ENCODE results near the gene ME3. TPM values are rescaled to one million over a fixed set of nuclear protein-coding genes. Genes with fewer than 3 reads are reported as not detected.

The ME3 gene
- total RNA-seq, 1 donor from 2014 or later, result 4.1 TPM

DNA sequence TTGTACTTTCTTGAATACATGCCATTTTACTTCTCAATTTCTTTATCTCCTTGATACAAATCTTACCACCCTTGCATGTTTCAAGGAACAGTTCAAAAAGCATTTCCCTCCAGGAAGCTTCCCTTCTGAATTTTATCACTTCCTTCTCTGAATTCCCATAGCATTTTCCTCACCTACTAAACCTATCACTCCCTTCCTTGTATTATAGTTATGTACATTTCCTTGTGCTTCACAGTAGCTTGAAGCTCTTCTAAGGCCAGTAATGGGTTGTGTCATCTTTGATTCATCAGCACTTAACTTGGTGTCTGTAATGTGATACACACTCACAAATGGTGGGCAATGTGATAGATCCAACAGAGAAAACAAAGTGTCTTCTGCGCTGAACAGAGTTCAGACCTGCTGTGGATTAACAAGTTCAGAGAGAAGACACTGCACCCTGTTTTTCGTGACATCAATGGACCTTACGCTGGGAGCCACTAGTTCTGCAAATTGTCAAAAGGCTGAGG is 170.2 kb downstream of the ME3 start:
- Mint-ChIP-seq H3K4me3 (ENCODE audit: low read depth) (no peak overlapping the region), H3K27me3 (ENCODE audit: low read depth) (peaks cover 10% of the 10 kb centered on the region), H3K27ac (no peak overlapping the region), H3K9me3 (no peaks in the 10 kb centered on the region), H3K36me3 (ENCODE audit: low read depth) (no peaks in the 10 kb centered on the region), H3K4me1 (ENCODE audit: low read depth) (peaks cover 11% of the 10 kb centered on the region)
- DNase-seq (ENCODE audit: low spot score), result no peak
- intact Hi-C loops (cut with micrococcal nuclease), result loop anchor here (5.0 to 10.0 kb wide), 3 partner anchors 240 to 1850 kb away; no protein-coding TSS in a partner anchor

DNA sequence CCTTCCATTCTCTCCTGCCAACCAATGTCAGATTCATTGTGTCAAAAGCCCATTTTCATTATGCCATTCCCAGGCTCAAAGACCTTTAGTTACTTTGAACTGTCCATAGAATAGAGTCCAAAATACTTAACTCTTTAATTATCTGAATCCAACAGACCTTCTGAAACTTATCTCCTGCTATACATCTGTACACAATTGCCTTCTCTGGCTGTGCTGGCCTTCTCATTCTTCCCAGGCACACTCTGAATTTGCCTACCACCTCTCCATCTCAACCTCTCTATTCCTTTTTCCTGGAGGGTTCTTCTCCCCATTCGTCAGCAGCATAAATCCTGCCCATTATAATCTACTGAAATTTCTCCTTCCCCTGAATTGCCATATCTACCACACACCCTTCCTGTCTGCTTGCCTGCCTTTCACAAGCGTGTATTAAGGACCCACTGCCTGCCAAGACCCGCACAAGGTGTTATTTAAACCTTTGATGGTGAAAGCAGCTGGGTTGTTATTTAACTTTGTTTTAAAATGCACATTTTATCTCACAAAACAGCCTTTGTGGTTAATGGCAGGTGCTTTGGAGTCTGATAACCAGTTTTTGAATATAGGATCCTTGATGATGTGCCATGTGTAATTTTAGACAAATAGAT is 171.8 kb downstream of the ME3 start:
- H3K4me3 Mint-ChIP-seq (ENCODE audit: low read depth), result no peak overlapping the region
- intact Hi-C loops (cut with micrococcal nuclease), result loop anchor here (5.0 to 10.0 kb wide), 3 partner anchors 242 to 1852 kb away; no protein-coding TSS in a partner anchor
- H3K27me3 Mint-ChIP-seq (ENCODE audit: low read depth), result peaks cover 4% of the 10 kb centered on the region

DNA sequence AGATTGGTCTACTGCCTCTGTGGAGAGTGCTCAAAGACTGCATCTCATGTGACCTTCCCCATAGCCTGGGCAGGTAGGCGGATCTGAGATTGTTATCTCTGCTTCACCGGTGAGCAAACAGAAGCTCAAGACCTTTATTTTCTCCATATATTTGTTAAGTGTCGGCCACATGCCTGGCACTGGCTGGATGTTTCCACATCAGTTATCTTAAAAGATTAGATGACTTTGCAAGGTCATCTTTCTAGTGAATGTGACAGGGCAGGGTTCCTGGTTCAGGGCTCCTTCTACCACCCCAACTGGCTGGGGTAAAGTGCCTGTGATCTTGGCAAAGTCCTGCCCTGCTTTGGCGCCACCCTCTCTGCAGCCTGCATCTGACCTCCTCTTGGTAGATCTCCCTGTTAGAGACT is 172.7 kb downstream of the ME3 start:
- no peaks in the 10 kb centered on the region for H3K9me3 Mint-ChIP-seq
- peaks cover 11% of the 10 kb centered on the region for H3K4me1 Mint-ChIP-seq (ENCODE audit: low read depth)
- intact Hi-C loops (cut with micrococcal nuclease), result loop anchor here (5.0 to 10.0 kb wide), 3 partner anchors 243 to 1853 kb away; no protein-coding TSS in a partner anchor
- no peak overlapping the region for H3K27ac Mint-ChIP-seq
- DNase-seq (ENCODE audit: low spot score), result no peak
- no peaks in the 10 kb centered on the region for H3K36me3 Mint-ChIP-seq (ENCODE audit: low read depth)
- peaks cover 4% of the 10 kb centered on the region for H3K27me3 Mint-ChIP-seq (ENCODE audit: low read depth)
- no peak overlapping the region for H3K4me3 Mint-ChIP-seq (ENCODE audit: low read depth)

More for the DNA sequence above, 171.8 kb downstream of the ME3 start:
- Mint-ChIP-seq H3K4me1 (ENCODE audit: low read depth) (peaks cover 11% of the 10 kb centered on the region), H3K27ac (no peak overlapping the region), H3K9me3 (no peaks in the 10 kb centered on the region), H3K36me3 (ENCODE audit: low read depth) (no peaks in the 10 kb centered on the region)
- DNase-seq (ENCODE audit: low spot score), result no peak

DNA sequence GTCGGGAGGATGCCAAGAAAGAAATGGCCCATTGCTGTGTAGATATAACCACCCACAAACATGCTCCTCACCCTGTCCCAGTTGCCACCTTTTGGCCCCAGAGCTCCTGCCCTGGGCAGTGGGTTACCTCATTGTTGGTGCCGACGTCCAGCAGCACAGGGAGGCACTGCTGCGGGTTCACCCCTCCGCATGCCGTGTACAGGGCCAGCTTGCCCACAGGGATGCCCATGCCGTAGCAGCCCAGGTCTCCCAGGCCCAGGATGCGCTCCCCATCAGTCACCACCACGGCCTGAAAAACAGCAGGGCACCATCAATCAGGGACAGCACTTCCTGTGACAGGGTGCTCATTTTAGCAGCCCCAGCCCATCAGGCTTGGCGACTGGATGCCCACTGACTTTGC is 174.6 kb downstream of the ME3 start:
- DNase-seq (ENCODE audit: low spot score), result no peak
- peaks cover 4% of the 10 kb centered on the region for H3K4me1 Mint-ChIP-seq (ENCODE audit: low read depth)
- no peaks in the 10 kb centered on the region for H3K9me3 Mint-ChIP-seq
- no peak overlapping the region for H3K27ac Mint-ChIP-seq
- no peaks in the 10 kb centered on the region for H3K36me3 Mint-ChIP-seq (ENCODE audit: low read depth)
- no peak overlapping the region for H3K4me3 Mint-ChIP-seq (ENCODE audit: low read depth)
- intact Hi-C loops (cut with micrococcal nuclease), result no loop called here
- H3K27me3 Mint-ChIP-seq (ENCODE audit: low read depth), result peaks cover 4% of the 10 kb centered on the region

DNA sequence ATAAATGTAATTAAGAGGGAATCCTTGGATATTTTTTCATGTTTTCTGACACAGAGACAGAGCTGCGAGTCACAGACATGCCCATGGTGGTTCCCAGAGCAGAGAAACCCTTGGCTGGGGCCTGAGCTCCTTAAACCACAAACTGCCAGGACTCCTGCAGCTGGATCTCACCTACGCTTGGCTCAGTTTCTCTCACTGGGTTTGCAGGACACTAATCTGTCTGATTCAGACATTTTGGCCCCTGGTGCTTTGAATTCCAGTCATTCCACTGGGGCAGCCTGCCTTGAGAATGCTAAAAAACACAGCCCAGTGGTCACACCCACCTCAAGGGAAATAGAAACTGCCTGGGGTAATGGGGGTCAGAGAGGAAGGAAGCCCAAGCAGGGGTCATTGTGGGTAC is 175.1 kb downstream of the ME3 start:
- Mint-ChIP-seq H3K4me3 (ENCODE audit: low read depth) (no peak overlapping the region), H3K4me1 (ENCODE audit: low read depth) (peaks cover 4% of the 10 kb centered on the region), H3K27me3 (ENCODE audit: low read depth) (peaks cover 4% of the 10 kb centered on the region), H3K27ac (no peak overlapping the region), H3K36me3 (ENCODE audit: low read depth) (no peaks in the 10 kb centered on the region), H3K9me3 (no peaks in the 10 kb centered on the region)
- intact Hi-C loops (cut with micrococcal nuclease), result no loop called here
- DNase-seq (ENCODE audit: low spot score), result no peak

DNA sequence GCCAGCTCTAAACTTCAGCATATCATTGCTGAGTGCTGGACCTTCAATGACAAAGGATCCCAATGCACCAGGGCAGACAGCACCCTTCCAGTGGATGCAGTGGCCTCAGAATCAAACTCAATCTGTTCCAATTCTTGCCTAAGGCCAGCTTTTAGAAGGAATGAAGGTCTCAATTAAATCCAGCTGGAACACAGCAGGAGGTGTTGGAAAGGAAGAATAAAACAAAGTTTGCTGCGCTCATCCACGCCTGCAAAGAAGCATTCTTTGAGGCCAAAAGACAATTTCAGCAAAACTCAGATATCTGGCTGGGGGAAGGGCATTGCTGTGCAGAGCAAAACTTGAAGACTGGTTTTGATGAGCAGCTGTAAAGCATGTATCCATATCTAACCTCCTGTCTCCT is 177.1 kb downstream of the ME3 start:
- DNase-seq (ENCODE audit: low spot score), result no peak
- H3K4me3 Mint-ChIP-seq (ENCODE audit: low read depth), result no peak overlapping the region

DNA sequence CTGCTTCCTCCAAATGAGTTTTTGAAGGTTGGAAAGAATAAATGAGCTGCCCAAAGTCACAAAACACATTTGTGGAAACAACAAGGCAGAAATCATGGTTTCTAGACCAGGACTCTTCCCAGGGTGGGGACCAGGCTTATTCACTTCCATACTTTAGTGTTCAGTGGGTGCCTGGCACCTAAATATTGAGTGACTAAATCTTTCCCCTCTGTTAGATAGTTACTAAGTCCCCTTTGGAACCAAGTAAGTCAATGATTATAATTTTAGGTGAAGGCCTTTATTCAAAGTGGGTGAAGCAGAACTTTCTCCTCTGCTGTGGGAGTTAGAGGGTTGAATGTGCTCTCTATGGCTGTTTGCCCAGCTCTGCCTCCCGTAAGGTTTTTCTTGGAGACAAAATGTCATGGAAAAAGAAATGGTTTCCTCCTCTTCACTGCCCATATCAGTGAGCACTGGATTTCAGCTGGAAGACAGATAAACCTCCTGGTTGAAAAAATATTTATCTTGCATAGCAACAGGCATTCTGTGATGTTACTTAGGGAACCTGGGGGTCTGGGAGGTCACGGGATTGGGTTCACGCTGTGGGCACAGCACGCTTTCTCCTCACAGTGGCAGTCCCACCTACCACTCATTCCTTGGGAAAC is 179.9 kb downstream of the ME3 start:
- H3K27me3 Mint-ChIP-seq (ENCODE audit: low read depth), result peaks cover 2% of the 10 kb centered on the region
- H3K36me3 Mint-ChIP-seq (ENCODE audit: low read depth), result no peaks in the 10 kb centered on the region
- H3K9me3 Mint-ChIP-seq, result no peaks in the 10 kb centered on the region
- no peak overlapping the region for H3K4me3 Mint-ChIP-seq (ENCODE audit: low read depth)
- H3K4me1 Mint-ChIP-seq (ENCODE audit: low read depth), result no peaks in the 10 kb centered on the region
- DNase-seq (ENCODE audit: low spot score), result no peak
- intact Hi-C loops (cut with micrococcal nuclease), result no loop called here
- no peak overlapping the region for H3K27ac Mint-ChIP-seq

More for the DNA sequence above, 177.1 kb downstream of the ME3 start:
- no peaks in the 10 kb centered on the region for H3K36me3 Mint-ChIP-seq (ENCODE audit: low read depth)
- H3K27me3 Mint-ChIP-seq (ENCODE audit: low read depth), result peaks cover 4% of the 10 kb centered on the region
- H3K4me1 Mint-ChIP-seq (ENCODE audit: low read depth), result peaks cover 4% of the 10 kb centered on the region
- intact Hi-C loops (cut with micrococcal nuclease), result no loop called here
- no peak overlapping the region for H3K27ac Mint-ChIP-seq
- no peaks in the 10 kb centered on the region for H3K9me3 Mint-ChIP-seq

DNA sequence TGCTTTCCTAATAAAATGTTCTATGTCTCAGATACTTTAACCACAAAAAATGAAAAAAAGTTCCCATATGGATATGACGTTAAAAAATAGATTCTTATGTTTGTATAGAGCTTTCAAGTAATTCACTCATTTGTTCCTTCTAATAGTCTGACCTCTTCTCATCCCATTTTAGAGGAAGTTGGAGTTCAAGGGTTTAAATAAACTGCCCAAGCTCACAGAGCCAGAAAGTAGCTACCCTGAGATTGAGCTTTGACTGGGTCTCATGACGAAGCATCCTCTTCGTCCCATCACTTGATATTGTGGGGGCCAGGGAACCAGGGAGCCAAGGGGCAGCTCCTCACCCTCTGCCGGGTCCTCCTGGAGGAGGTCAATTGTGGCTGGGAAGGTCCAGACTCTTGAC is 181.4 kb downstream of the ME3 start:
- intact Hi-C loops (cut with micrococcal nuclease), result no loop called here

DNA sequence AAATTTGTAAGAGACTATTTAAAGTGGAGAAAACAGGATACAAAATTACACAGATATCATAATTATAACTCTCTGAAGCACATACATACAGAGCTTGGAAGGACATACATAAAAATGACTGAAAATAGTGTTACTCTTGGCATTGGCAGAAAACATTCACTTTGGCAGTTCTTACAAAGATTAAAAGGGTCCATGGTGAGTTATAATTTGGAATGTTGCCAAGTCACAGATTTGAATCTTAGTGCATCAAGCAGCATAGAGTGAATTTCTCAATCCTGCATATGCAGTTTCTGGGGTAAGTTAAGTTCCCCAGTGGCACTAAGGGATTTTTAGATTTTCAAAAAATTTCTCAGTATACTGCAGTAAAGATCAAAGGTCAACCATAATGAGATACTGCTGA is 181.8 kb downstream of the ME3 start:
- H3K9me3 Mint-ChIP-seq, result no peaks in the 10 kb centered on the region
- H3K4me3 Mint-ChIP-seq (ENCODE audit: low read depth), result no peak overlapping the region
- peaks cover 4% of the 10 kb centered on the region for H3K4me1 Mint-ChIP-seq (ENCODE audit: low read depth)
- H3K36me3 Mint-ChIP-seq (ENCODE audit: low read depth), result no peaks in the 10 kb centered on the region
- no peak for DNase-seq (ENCODE audit: low spot score)
- no peak overlapping the region for H3K27ac Mint-ChIP-seq
- H3K27me3 Mint-ChIP-seq (ENCODE audit: low read depth), result peaks cover 2% of the 10 kb centered on the region
- intact Hi-C loops (cut with micrococcal nuclease), result no loop called here

More for the DNA sequence above, 181.4 kb downstream of the ME3 start:
- H3K4me3 Mint-ChIP-seq (ENCODE audit: low read depth), result no peak overlapping the region
- peaks cover 4% of the 10 kb centered on the region for H3K4me1 Mint-ChIP-seq (ENCODE audit: low read depth)
- DNase-seq (ENCODE audit: low spot score), result no peak
- H3K36me3 Mint-ChIP-seq (ENCODE audit: low read depth), result no peaks in the 10 kb centered on the region
- peaks cover 2% of the 10 kb centered on the region for H3K27me3 Mint-ChIP-seq (ENCODE audit: low read depth)
- H3K9me3 Mint-ChIP-seq, result no peaks in the 10 kb centered on the region
- no peak overlapping the region for H3K27ac Mint-ChIP-seq

DNA sequence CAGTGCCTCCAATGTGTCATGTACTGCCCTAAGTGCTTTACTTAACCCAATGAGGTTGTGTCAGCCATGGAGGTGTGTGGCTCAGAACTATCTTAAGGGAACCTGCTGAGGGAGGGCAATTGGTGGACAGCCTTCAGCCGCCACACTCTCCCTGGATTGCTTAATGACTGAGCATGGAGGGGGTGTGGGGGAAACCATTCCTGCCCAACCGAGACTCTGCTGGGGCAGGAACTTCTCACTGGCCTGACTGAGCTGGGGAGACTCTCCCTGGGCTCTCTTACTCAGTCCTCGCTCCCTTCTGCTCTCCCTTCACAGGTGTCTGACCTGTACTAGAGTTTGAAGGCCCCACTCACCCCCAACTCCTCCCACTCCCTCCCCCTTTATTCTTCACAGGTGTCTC is 183.0 kb downstream of the ME3 start:
- DNase-seq (ENCODE audit: low spot score), result no peak
- H3K4me1 Mint-ChIP-seq (ENCODE audit: low read depth), result peaks cover 4% of the 10 kb centered on the region
- H3K9me3 Mint-ChIP-seq, result no peaks in the 10 kb centered on the region
- peaks cover 2% of the 10 kb centered on the region for H3K27me3 Mint-ChIP-seq (ENCODE audit: low read depth)
- no peak overlapping the region for H3K27ac Mint-ChIP-seq
- H3K4me3 Mint-ChIP-seq (ENCODE audit: low read depth), result no peak overlapping the region
- no peaks in the 10 kb centered on the region for H3K36me3 Mint-ChIP-seq (ENCODE audit: low read depth)
- intact Hi-C loops (cut with micrococcal nuclease), result no loop called here

DNA sequence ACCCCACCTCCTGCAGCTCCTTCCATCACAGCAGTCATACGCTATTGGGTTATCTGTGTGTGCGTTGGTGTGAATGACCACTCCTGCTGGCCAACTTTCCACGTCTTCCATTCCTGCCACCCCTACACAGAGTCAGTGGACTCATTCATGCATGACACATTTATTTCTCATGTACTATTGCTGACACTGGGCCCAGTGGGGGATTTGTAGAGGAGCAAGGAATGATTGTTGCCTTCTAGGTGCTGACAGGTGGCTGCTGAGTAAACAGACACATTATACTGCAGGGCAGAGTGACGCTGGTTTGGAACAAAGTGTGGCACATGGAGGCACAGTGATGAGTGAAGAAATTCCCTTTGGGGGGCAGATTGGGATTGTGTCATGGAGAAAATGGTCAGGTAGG is 183.9 kb downstream of the ME3 start:
- Mint-ChIP-seq H3K4me3 (ENCODE audit: low read depth) (no peak overlapping the region), H3K27ac (no peak overlapping the region), H3K36me3 (ENCODE audit: low read depth) (no peaks in the 10 kb centered on the region), H3K4me1 (ENCODE audit: low read depth) (peaks cover 4% of the 10 kb centered on the region), H3K27me3 (ENCODE audit: low read depth) (peaks cover 2% of the 10 kb centered on the region), H3K9me3 (no peaks in the 10 kb centered on the region)
- DNase-seq (ENCODE audit: low spot score), result no peak
- intact Hi-C loops (cut with micrococcal nuclease), result no loop called here

DNA sequence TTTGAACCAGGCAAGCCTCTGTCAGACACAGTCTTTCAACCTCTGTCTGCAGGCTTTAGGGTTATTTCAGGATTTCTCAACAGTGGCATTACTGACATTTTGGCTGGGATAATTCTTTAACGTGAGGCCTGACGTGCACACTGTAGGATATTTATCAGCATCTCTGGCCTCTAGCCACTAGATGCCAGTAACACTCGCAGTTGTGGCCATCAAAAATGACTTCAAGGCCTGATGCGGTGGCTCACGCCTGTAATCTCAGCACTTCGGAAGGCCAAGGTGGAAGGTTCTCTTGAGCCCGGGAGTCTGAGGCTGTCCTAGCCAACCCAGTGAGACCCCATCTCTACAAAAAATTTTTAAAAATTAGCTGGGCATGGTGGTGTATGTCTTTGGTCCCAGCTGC is 184.7 kb downstream of the ME3 start:
- Mint-ChIP-seq H3K27me3 (ENCODE audit: low read depth) (peaks cover 2% of the 10 kb centered on the region), H3K9me3 (no peaks in the 10 kb centered on the region), H3K27ac (no peak overlapping the region), H3K4me3 (ENCODE audit: low read depth) (no peak overlapping the region), H3K36me3 (ENCODE audit: low read depth) (no peaks in the 10 kb centered on the region), H3K4me1 (ENCODE audit: low read depth) (peaks cover 4% of the 10 kb centered on the region)
- intact Hi-C loops (cut with micrococcal nuclease), result no loop called here
- no peak for DNase-seq (ENCODE audit: low spot score)

DNA sequence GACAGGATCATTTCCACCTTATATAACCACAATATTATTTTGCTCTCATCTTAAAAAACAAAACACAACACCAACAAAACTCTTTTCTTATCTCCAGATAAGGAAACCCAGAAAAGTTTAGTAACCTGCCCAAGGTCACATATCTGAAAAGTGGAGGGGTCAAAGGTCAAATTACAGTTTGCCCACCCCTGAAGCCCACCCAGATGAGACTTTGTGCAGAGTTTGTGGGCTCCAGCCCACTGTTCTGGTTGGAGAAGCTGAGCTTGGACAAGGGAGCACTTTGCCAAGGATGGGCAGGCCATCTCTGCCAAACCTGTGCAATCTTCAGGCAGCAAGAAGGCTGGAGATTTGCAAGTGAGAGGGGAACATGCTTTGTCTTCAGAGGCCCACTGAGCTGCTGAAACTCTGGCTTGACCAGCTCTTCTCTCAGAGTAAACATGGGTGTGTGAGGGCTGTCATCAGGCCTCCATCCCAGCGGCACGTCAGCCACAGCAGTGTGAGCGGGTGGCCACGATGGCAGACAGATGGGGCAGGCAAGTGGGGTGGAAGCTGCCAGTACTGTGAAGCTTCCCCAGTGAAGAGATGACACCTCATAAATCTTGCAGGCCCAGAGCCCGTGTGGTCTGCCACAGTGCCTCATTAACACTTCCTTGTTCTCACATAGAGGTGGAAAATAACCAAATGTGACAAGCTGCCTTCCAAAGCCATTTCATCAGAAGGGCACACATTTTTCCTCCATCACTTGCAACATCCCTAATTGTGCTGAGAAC is 186.0 kb downstream of the ME3 start:
- Mint-ChIP-seq H3K9me3 (no peaks in the 10 kb centered on the region), H3K27me3 (ENCODE audit: low read depth) (peaks cover 2% of the 10 kb centered on the region), H3K27ac (no peak overlapping the region), H3K4me1 (ENCODE audit: low read depth) (peaks cover 4% of the 10 kb centered on the region), H3K36me3 (ENCODE audit: low read depth) (no peaks in the 10 kb centered on the region), H3K4me3 (ENCODE audit: low read depth) (no peak overlapping the region)
- DNase-seq (ENCODE audit: low spot score), result no peak
- intact Hi-C loops (cut with micrococcal nuclease), result no loop called here
